NCI-H128 (cell line): Measurements from ENCODE around the gene OGFRL1.

ENCODE experiments used
- DNase-seq: peaks from one replicate; lab custom pipeline; 2025; ENCODE audit not compliant: unreplicated experiment; lab: John Stamatoyannopoulos, UW

OGFRL1 gene

DNA sequence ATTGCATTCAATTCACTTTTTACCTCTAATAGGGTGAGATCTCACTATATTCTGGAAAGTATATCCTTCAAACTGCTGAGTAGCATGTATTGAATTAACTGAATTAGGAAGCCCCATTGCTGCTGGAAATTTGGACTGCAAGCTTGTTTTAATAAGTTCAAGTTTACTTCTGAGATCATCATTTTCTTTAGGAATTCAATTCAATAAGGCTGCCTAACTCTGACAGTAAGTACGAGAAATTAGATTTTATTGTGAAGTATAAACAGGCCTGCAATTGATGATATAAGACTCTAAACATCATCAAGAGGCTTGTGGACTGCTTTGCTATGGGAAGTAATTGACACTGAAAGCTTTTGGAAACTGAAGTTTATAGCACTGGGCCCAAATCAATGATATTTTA is 44.4 kb downstream of the OGFRL1 start:
- DNase-seq: no peak

DNA sequence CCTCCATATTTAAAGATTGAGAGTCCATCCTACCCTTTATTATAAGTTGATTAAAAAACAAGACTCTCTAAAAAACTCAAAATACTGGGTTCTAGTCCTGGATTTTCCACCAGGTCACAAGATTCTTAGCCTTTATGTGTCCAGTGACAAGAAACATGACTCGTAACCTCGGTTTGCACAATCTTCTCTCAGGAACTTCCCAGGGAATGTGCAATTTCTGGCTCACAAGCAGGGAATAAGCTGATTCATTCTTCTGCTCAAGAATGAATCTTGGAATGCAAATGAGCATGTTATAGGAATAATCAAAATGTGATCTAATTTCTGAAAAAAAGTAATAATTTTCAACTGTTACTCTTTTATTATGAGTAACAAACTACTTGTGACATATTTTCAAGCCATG is 45.1 kb downstream of the OGFRL1 start:
- DNase-seq: no peak

DNA sequence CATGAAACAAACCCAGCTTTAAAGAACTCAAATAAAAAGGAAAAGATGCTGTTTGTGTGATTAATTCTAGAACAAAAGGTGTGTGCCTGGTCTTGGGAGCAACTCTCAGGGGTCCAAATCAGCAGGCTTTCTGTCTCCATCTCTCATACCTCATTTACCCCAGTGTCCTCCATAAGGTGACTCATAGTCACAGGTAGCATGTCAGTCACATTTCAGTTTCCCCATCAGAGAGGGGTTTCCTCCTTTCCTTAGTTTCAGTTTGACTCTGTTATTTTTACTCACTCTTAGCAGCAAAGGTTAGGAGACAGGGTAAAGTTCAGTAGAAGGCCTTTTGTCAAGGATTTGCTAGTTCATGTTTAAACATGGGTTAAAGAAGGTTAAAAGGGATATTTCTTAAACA is 46.2 kb downstream of the OGFRL1 start:
- DNase-seq: no peak

DNA sequence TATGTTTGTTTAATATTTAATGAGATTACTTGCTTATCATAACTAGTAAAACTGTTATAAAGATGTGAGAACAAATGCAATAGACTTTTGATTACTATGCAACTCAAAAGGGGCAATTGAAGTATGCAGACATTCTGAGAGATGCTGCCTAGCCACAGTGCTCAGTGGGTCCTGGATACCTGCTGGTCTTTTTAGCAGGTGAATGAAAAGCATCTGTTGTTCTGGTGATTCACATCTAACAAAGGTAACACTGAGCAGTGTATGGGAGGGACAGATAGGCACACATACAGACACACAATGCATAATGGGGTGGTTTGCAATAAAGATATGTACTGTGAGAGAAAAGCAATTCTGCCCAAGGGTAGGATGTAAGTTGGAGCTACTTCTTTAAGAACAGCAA is 46.9 kb downstream of the OGFRL1 start:
- no peak for DNase-seq

DNA sequence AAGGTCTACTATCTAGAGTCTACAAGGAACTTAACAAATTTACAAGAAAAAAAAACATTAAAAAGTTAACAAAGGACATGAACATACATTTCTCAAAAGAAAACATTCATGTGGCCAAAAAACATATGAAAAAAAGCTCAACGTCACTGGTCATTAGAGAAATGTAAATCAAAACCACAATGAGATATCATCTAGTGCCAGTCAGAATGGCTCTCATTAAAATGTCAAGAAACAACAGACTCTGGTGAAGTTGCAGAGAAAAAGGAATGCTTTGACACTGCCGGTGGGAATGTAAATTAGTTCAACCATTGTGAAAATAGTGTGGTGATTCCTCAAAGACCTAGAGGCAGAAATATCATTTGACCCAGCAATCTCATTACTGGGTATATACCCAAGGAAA is 48.3 kb downstream of the OGFRL1 start:
- no peak for DNase-seq

DNA sequence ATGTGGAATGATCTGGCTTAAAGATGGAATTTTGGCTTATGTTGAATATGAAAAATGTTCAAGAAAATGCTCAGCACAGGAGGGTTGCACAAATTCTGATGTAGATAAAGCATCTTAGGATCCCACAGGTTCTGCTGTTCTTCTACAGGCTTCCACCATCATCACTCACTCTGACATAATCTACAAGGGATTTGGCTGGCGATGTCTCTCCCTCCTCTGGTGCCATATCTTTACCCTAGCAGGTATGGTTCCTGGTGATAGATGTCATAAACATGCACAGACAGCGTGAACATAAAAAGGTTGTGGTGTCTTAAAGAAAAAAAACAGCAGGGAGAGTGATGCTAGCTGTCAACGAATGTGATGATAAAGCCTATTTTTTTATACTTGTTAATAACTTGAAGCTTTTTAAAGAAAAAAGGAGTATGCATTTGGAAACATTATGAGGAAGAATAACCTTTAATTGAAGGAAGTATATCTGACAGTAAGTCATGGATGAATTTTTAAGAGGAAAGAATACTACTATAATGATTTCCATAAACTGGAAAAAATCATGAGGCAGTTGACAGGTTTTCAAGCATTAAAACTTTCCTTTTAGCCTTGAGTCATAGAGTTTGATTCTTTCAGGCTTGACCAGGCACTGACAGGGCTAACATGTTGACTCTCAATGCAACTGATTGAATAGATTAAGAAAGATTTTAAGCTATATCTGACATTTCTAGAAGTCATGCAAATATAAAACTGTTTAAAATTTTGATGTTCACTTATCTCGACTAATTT is 50.1 kb downstream of the OGFRL1 start:
- DNase-seq: no peak

DNA sequence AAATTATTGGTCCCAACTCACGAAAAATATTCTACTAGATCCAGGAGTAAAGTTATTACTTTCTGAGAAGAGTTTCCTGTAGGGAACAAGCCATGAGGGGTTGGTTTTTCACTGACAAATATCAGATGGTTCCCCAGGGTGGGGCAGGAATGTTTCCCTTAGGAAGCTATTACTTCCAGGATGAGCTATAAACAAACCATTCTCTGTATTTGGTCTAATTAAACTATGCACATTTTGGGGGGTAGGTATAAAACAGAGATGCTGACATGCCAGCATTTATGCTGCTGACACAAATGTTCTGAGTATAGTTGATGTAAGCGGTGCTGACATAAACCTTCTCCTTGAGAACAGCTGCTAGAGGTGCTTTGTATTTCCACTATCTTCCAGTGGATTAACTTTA is 54.2 kb downstream of the OGFRL1 start:
- no peak for DNase-seq

DNA sequence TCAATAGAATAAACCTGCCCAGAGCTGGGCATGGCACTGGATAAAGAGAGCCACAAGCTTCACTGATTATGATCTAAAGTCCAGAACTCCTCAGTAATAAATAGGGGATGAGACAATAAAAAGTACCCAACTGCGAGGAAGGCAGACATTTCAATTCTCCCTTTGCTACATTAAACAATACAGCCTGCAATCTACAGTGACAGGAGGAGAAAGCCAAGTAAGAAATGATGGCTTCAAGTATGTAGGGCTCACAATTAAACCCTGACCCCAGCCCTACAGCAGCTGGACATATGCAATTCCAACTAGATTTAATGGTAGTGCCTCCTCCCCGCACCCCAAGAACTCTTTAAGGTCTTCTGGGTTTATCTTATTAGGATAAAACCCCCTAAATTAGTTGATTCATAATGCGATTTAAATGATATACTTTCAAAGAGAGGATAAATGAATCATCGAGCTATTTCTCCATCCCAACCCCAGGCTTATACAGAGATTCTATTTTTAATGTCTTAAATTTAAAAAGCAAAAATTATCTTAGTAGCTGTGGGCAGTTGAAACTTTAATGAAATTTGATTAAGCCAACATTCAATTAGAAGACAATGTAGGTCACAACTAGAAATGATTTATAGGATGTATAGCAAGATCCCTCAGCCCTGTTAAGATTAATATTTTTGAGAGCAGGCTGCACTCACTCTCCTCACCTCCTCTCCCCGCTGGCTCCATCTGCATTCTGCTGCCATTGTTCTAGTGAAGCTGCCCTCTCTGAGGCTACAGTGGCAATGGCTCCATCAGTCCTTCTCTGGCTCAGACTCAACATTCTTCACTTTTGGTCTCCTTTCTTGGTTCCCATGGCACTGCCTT is 57.1 kb downstream of the OGFRL1 start:
- DNase-seq: no peak

DNA sequence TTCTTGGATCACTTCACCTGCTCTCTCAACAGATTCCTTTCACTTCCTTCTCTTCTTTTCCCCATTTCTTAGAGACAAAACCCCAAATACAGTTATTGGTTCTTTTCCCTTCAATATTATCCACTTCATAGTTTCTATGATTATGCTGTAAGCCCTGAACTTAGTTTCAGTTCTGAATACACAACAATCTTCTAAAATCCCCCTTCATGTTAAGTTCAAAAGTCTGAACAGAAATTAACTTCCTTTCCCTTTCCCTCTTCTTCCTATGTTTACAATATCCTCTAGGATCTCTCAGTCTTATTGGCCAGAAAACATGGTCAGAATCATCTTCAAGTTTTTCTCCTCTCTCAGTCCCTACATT is 57.7 kb downstream of the OGFRL1 start:
- no peak for DNase-seq

DNA sequence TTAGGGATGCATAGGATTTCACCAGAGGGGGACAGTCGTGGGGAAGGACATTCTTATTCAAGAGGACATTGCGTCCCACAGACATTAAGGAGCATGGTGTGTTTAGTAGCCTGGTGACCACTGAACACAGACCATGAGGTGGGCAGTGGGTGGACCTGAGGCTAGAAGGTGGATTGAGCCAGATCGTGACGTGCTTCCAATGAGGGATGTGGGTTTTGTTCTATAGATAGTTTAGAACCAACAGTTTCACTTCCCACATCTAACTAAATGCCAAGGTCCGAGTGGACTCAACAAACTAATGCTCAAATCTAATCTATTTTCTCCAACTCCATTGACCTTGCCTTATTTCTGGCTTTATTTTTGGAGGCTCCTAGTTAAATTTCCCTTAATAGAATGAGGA is 58.5 kb downstream of the OGFRL1 start:
- no peak for DNase-seq

DNA sequence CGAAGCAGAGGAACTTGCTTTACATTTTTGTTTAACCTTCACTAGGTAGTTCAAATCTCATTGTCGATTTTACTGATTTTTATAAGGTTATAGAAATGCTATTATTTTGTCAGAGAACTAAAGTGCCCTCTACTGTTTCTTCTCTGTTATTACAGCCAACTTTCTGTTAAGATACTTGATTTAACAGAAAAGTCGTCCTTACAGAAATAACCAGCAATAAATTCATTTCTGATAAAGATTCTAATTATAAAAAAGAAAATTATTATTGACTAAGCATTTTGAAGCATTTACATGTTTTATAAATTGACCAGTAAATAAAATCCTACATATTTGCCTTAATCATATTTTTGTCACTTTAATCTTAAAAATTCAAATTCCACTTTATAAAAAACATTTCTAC is 60.8 kb downstream of the OGFRL1 start:
- no peak for DNase-seq

DNA sequence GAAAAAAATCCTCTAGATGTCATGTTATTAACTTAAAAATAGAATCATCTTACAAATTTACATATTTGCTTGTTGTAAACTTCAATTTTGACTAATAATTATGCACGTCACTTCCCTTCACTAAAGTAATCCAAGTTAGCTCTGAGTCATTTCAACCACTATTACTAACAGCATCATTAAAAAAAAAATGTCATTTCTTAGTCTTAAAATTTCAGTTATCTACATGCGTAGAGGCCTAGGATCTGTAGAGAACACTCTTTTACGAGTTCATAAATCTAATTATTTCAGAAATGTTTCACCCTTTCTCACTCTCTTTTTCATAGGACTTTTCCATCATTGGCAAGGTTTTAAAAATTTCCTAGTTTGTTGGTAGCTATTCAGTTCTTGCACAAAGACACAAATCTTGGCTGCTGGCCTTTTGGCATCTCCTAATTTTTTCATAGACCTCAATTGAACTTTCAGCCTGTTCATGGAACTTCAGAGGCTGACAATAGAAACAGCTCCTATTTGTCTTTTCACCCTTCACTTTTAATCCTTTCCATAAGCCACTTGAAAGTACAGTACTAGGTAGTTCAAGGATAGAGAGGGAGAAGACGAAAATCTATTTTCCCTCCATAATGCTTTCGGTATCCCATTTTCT is 61.5 kb downstream of the OGFRL1 start:
- no peak for DNase-seq

DNA sequence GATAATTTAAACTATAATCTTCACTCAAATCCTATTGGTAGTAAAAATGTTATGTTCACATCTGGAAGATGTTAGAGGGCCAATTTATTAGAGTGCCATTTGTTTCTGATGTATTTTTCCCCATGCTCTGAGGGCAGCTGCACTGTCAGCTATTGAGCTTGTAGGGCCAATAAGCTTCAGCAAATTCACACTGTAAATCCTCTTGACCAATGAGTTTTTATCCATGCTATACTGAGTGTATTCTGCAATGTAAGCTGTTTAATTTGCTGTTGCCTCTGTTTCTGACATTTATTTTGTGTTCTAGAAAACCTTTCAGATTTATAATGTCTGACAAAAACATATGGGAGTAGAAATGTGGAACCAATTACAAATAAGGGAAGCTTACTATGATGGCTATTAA is 62.6 kb downstream of the OGFRL1 start:
- no peak for DNase-seq
